Activated T-helper 1 cell treated with anti-CD3 and anti-CD28 coated beads, Interleukin-12 subunit alpha, Interleukin-12 subunit beta, Interleukin-2, Interleukin-4 antibody, amounts not matched to agents 30 ng/mL and 10 ng/mL and 1 ng/mL, durations not matched to agents 14 hours and 24 hours and 36 hours (primary cell): ENCODE results near the gene OSTF1. TPM values are rescaled to one million over a fixed set of nuclear protein-coding genes. Genes with fewer than 3 reads are reported as not detected.
A peak's percentile ranks its signal among the peaks of the same experiment; 100 is the strongest.

Experiments
- DNase-seq: peaks from one replicate; pipeline ENCODE4 v3.0.0; 2021; ENCODE audit warnings: low spot score
- H3K27ac Mint-ChIP-seq: one replicate; pipeline ENCODE4 v1.8.0; 2021; ENCODE audit warnings: mild to moderate bottlenecking, mixed read lengths
- H3K27me3 Mint-ChIP-seq: one replicate; pipeline ENCODE4 v1.8.0; 2022; ENCODE audit warnings: mild to moderate bottlenecking, moderate library complexity, mixed read lengths; ENCODE audit not compliant: insufficient read depth
- H3K36me3 Mint-ChIP-seq: one replicate; pipeline ENCODE4 v1.8.0; 2021; ENCODE audit warnings: low read depth, mixed read lengths
- H3K4me1 Mint-ChIP-seq: one replicate; pipeline ENCODE4 v1.8.0; 2021; ENCODE audit warnings: low read depth, mixed read lengths
- H3K4me3 Mint-ChIP-seq: one replicate; pipeline ENCODE4 v1.8.0; 2021; ENCODE audit warnings: mild to moderate bottlenecking, moderate library complexity, mixed read lengths
- H3K9me3 Mint-ChIP-seq: one replicate; pipeline ENCODE4 v1.8.0; 2021; ENCODE audit warnings: mixed read lengths
- intact Hi-C: fragments of 100-400 bp; cut with micrococcal nuclease; formaldehyde crosslinking; loops from one replicate; pipeline ENCODE4 v1.15.1; 2024
- total RNA-seq: library from RNA; stranded (reverse); gene quantifications from 2 replicates; pipeline ENCODE4 v1.2.3, GENCODE V29; 2022

OSTF1 gene
- total RNA-seq, 1 donor from 2014 or later = 53.6 TPM

GRCh38 chr9:75112789-75113188, 24.5 kb downstream of the OSTF1 start:
- no peak overlapping the region for H3K27ac Mint-ChIP-seq

GRCh38 chr9:75116306-75116705, 28.0 kb downstream of the OSTF1 start:
- Mint-ChIP-seq H3K27me3 (no peaks in the 10 kb centered on the region), H3K27ac (no peak overlapping the region), H3K9me3 (peaks cover 8% of the 10 kb centered on the region), H3K4me1 (peaks cover 50% of the 10 kb centered on the region), H3K4me3 (no peak overlapping the region), H3K36me3 (peaks cover 37% of the 10 kb centered on the region)
- intact Hi-C loops = loop anchor here (2.0 to 5.0 kb wide), 2 partner anchors 28 to 36 kb away; partner anchors contain the start of genes NMRK1 and OSTF1
- DNase-seq = no peak

More at GRCh38 chr9:75112789-75113188, 24.5 kb downstream of the OSTF1 start:
- Mint-ChIP-seq H3K4me3 (no peak overlapping the region), H3K4me1 (peaks cover 53% of the 10 kb centered on the region), H3K9me3 (peaks cover 1% of the 10 kb centered on the region), H3K36me3 (peaks cover 20% of the 10 kb centered on the region), H3K27me3 (no peaks in the 10 kb centered on the region)
- intact Hi-C loops = no loop called here
- no peak for DNase-seq

- Mint-ChIP-seq H3K36me3 (peaks cover 45% of the 10 kb centered on the region), H3K9me3 (peaks cover 8% of the 10 kb centered on the region), H3K27me3 (no peaks in the 10 kb centered on the region), H3K4me1 (peaks cover 45% of the 10 kb centered on the region), H3K4me3 (no peak overlapping the region), H3K27ac (peak overlapping the region; percentile 51)
- DNase-seq = no peak
- intact Hi-C loops = loop anchor here (2.0 to 5.0 kb wide), 2 partner anchors 29 to 35 kb away; partner anchors contain the start of genes NMRK1 and OSTF1
Measured at GRCh38 chr9:75117564-75117963, 29.2 kb downstream of the OSTF1 start.

- Mint-ChIP-seq H3K4me3 (no peak overlapping the region), H3K4me1 (peaks cover 39% of the 10 kb centered on the region), H3K27ac (no peak overlapping the region), H3K9me3 (peaks cover 8% of the 10 kb centered on the region), H3K27me3 (no peaks in the 10 kb centered on the region), H3K36me3 (peaks cover 50% of the 10 kb centered on the region)
- DNase-seq = no peak
- intact Hi-C loops = no loop called here
Measured at GRCh38 chr9:75120686-75121085, 32.4 kb downstream of the OSTF1 start.

GRCh38 chr9:75121914-75122558, 33.7 kb downstream of the OSTF1 start:
- intact Hi-C loops = no loop called here
- Mint-ChIP-seq H3K27me3 (no peaks in the 10 kb centered on the region), H3K4me1 (peaks cover 32% of the 10 kb centered on the region), H3K9me3 (peaks cover 8% of the 10 kb centered on the region), H3K36me3 (peaks cover 46% of the 10 kb centered on the region), H3K27ac (no peak overlapping the region), H3K4me3 (no peak overlapping the region)
- no peak for DNase-seq

GRCh38 chr9:75123696-75124095, 35.4 kb downstream of the OSTF1 start:
- peaks cover 31% of the 10 kb centered on the region for H3K4me1 Mint-ChIP-seq
- H3K36me3 Mint-ChIP-seq = peaks cover 36% of the 10 kb centered on the region
- no peak overlapping the region for H3K4me3 Mint-ChIP-seq
- no peak overlapping the region for H3K27ac Mint-ChIP-seq
- H3K9me3 Mint-ChIP-seq = no peaks in the 10 kb centered on the region
- no peak for DNase-seq
- no peaks in the 10 kb centered on the region for H3K27me3 Mint-ChIP-seq
- intact Hi-C loops = no loop called here

- H3K4me1 Mint-ChIP-seq = peaks cover 61% of the 10 kb centered on the region
- no peaks in the 10 kb centered on the region for H3K9me3 Mint-ChIP-seq
- no peak for DNase-seq
- no peak overlapping the region for H3K4me3 Mint-ChIP-seq
- H3K27ac Mint-ChIP-seq = peak overlapping the region; percentile 20
- peaks cover 50% of the 10 kb centered on the region for H3K36me3 Mint-ChIP-seq
- no peaks in the 10 kb centered on the region for H3K27me3 Mint-ChIP-seq
- intact Hi-C loops = loop anchor here (1.0 kb wide), 1 partner anchor 20 kb away; no protein-coding TSS in a partner anchor
Measured at GRCh38 chr9:75128535-75128934, 40.2 kb downstream of the OSTF1 start.

GRCh38 chr9:75130172-75130571, 41.9 kb downstream of the OSTF1 start:
- H3K9me3 Mint-ChIP-seq = no peaks in the 10 kb centered on the region
- peaks cover 56% of the 10 kb centered on the region for H3K4me1 Mint-ChIP-seq
- H3K4me3 Mint-ChIP-seq = no peak overlapping the region
- intact Hi-C loops = no loop called here
- H3K27ac Mint-ChIP-seq = no peak overlapping the region
- no peaks in the 10 kb centered on the region for H3K27me3 Mint-ChIP-seq
- DNase-seq = no peak
- H3K36me3 Mint-ChIP-seq = peaks cover 51% of the 10 kb centered on the region

GRCh38 chr9:75130621-75131230, 42.4 kb downstream of the OSTF1 start:
- Mint-ChIP-seq H3K4me1 (peaks cover 56% of the 10 kb centered on the region), H3K4me3 (no peak overlapping the region), H3K27ac (peak overlapping the region; percentile 35), H3K36me3 (peaks cover 54% of the 10 kb centered on the region), H3K9me3 (no peaks in the 10 kb centered on the region), H3K27me3 (no peaks in the 10 kb centered on the region)
- no peak for DNase-seq
- intact Hi-C loops = no loop called here

- Mint-ChIP-seq H3K4me1 (peaks cover 56% of the 10 kb centered on the region), H3K27ac (no peak overlapping the region), H3K4me3 (no peak overlapping the region), H3K9me3 (no peaks in the 10 kb centered on the region), H3K36me3 (peaks cover 58% of the 10 kb centered on the region), H3K27me3 (no peaks in the 10 kb centered on the region)
- intact Hi-C loops = no loop called here
- no peak for DNase-seq
Measured at GRCh38 chr9:75131700-75132099, 43.4 kb downstream of the OSTF1 start.

GRCh38 chr9:75132244-75132643, 43.9 kb downstream of the OSTF1 start:
- H3K27ac Mint-ChIP-seq = no peak overlapping the region
- no peak overlapping the region for H3K4me3 Mint-ChIP-seq
- intact Hi-C loops = no loop called here
- H3K36me3 Mint-ChIP-seq = peaks cover 64% of the 10 kb centered on the region
- DNase-seq = no peak
- H3K9me3 Mint-ChIP-seq = no peaks in the 10 kb centered on the region
- peaks cover 57% of the 10 kb centered on the region for H3K4me1 Mint-ChIP-seq
- no peaks in the 10 kb centered on the region for H3K27me3 Mint-ChIP-seq

- no peak for DNase-seq
- Mint-ChIP-seq H3K36me3 (peaks cover 66% of the 10 kb centered on the region), H3K27me3 (no peaks in the 10 kb centered on the region), H3K4me3 (no peak overlapping the region), H3K9me3 (no peaks in the 10 kb centered on the region), H3K4me1 (peaks cover 56% of the 10 kb centered on the region), H3K27ac (no peak overlapping the region)
- intact Hi-C loops = no loop called here
Measured at GRCh38 chr9:75133396-75133795, 45.1 kb downstream of the OSTF1 start.

GRCh38 chr9:75134495-75134894, 46.2 kb downstream of the OSTF1 start:
- H3K36me3 Mint-ChIP-seq = peaks cover 62% of the 10 kb centered on the region
- H3K9me3 Mint-ChIP-seq = no peaks in the 10 kb centered on the region
- no peak for DNase-seq
- H3K4me3 Mint-ChIP-seq = no peak overlapping the region
- H3K27me3 Mint-ChIP-seq = no peaks in the 10 kb centered on the region
- no peak overlapping the region for H3K27ac Mint-ChIP-seq
- intact Hi-C loops = no loop called here
- peaks cover 53% of the 10 kb centered on the region for H3K4me1 Mint-ChIP-seq
